CD4-positive, alpha-beta memory T cell (primary cell): ENCODE measurements around the gene CALML5. TPM values are rescaled to one million over a fixed set of nuclear protein-coding genes. Genes with fewer than 3 reads are reported as not detected.
"Not testable (repeated sequence)": the region's sequence is repeated elsewhere in the genome, so short reads cannot be mapped to it uniquely, and the experiment has no call there.

Source experiments
- CTCF ChIA-PET: fragments of 350-600 bp; sonication (Branson Sonifier 250); formaldehyde crosslinking; loops from one replicate; lab custom pipeline; 2021; ENCODE audit warnings: inconsistent platforms; ENCODE audit not compliant: partially characterized antibody; lab: Charles Lee
- POLR2A ChIA-PET: fragments of 350-600 bp; sonication (Branson Sonifier 250); formaldehyde crosslinking; loops from one replicate; lab custom pipeline; 2021; ENCODE audit not compliant: partially characterized antibody; lab: Charles Lee
- DNase-seq, 5 donors: peaks; one replicate each; pipeline versions ENCODE4 v3.0.0 to v3.0.0-alpha.2; 2020 to 2022; ENCODE audit warnings: mixed read lengths in 1 of 5
- H3K27ac ChIP-seq: one replicate; pipeline ENCODE4 v1.7.0; 2013; ENCODE audit warnings: low read depth, low read length
- H3K27me3 ChIP-seq: 2 replicates; pipeline ENCODE4 v1.7.0; 2013; ENCODE audit warnings: mild to moderate bottlenecking, low read length, moderate library complexity; ENCODE audit not compliant: insufficient read depth
- H3K36me3 ChIP-seq: 2 replicates; pipeline ENCODE4 v1.7.0; 2013; ENCODE audit warnings: mild to moderate bottlenecking, low read length, moderate library complexity; ENCODE audit not compliant: insufficient read depth
- H3K4me1 ChIP-seq: 2 replicates; pipeline ENCODE4 v1.7.0; 2013; ENCODE audit warnings: mild to moderate bottlenecking, low read length, moderate library complexity; ENCODE audit not compliant: insufficient read depth
- H3K4me3 ChIP-seq, 2 donors: one replicate each; pipeline ENCODE4 v1.7.0; 2013; ENCODE audit warnings: low read length in 2 of 2, mild to moderate bottlenecking in 1 of 2
- H3K9me3 ChIP-seq, 2 donors: one replicate each; pipeline ENCODE4 v1.7.0; 2013; ENCODE audit warnings: low read length in 2 of 2, control low read depth in 1 of 2; ENCODE audit not compliant: control insufficient read depth in 1 of 2
- H3K27ac Mint-ChIP-seq, 7 donors: one replicate each; pipeline ENCODE4 v1.8.0; 2020 to 2021; ENCODE audit warnings: mixed read lengths in 7 of 7, mild to moderate bottlenecking in 6 of 7, inconsistent platforms in 3 of 7, moderate library complexity in 3 of 7
- H3K27me3 Mint-ChIP-seq, 2 donors: one replicate each; pipeline ENCODE4 v1.8.0; 2020 to 2021; ENCODE audit warnings: mixed read lengths in 2 of 2
- H3K36me3 Mint-ChIP-seq, 2 donors: one replicate each; pipeline ENCODE4 v1.8.0; 2020 to 2021; ENCODE audit warnings: mixed read lengths in 2 of 2, inconsistent platforms in 1 of 2, mild to moderate bottlenecking in 1 of 2
- H3K4me1 Mint-ChIP-seq, 4 donors: one replicate each; pipeline ENCODE4 v1.8.0; 2020 to 2021; ENCODE audit warnings: mixed read lengths in 4 of 4, mild to moderate bottlenecking in 1 of 4
- H3K4me3 Mint-ChIP-seq, 8 donors: one replicate each; pipeline ENCODE4 v1.8.0; 2020 to 2021; ENCODE audit warnings: mixed read lengths in 8 of 8, mild to moderate bottlenecking in 7 of 8, moderate library complexity in 6 of 8, inconsistent platforms in 3 of 8
- H3K9me3 Mint-ChIP-seq, 8 donors: one replicate each; pipeline ENCODE4 v1.8.0; 2020 to 2021; ENCODE audit warnings: mixed read lengths in 8 of 8, mild to moderate bottlenecking in 5 of 8, inconsistent platforms in 3 of 8, moderate library complexity in 1 of 8
- intact Hi-C: fragments of 100-400 bp; cut with micrococcal nuclease; formaldehyde crosslinking; loops from one replicate; pipeline ENCODE4 v1.15.1; 2023
- polyA plus RNA-seq, 2 donors: library from polyadenylated mRNA; unstranded; fragments of 300-500 nt; fragmentation: Illumina TruSeq; gene quantifications; one replicate each; pipeline ENCODE4 v1.2.3, GENCODE V29; 2021
- total RNA-seq, 2 experiments: library from RNA; stranded (reverse); gene quantifications; one replicate each; pipeline ENCODE4 v1.2.3, GENCODE V29; 2021

The CALML5 gene
- total and polyA plus RNA-seq, 4 experiments from 2014 or later, result not detected

GRCh38 chr10:5476918-5477525 lies 22.3 kb downstream of the CALML5 start:
- Mint-ChIP-seq H3K36me3 (no peaks in the 10 kb centered on the region), H3K27ac (peak overlapping the region in 1 of 7 donors; percentile 15), H3K4me3 (no peak overlapping the region), H3K9me3 (no peaks in the 10 kb centered on the region), H3K27me3 (peaks cover 0 to 1% of the 10 kb centered on the region in 2 donors), H3K4me1 (no peaks in the 10 kb centered on the region)
- DNase-seq, result no peak
- H3K4me3 ChIP-seq, result no peak overlapping the region
- no peak overlapping the region for H3K27ac ChIP-seq
- H3K4me1 ChIP-seq, result no peaks in the 10 kb centered on the region
- H3K27me3 ChIP-seq, result no peaks in the 10 kb centered on the region
- H3K36me3 ChIP-seq, result no peaks in the 10 kb centered on the region
- POLR2A ChIA-PET, result no interaction called here
- intact Hi-C loops, result no loop called here
- CTCF ChIA-PET, result no interaction called here
- H3K9me3 ChIP-seq, result no peaks in the 10 kb centered on the region

DNA sequence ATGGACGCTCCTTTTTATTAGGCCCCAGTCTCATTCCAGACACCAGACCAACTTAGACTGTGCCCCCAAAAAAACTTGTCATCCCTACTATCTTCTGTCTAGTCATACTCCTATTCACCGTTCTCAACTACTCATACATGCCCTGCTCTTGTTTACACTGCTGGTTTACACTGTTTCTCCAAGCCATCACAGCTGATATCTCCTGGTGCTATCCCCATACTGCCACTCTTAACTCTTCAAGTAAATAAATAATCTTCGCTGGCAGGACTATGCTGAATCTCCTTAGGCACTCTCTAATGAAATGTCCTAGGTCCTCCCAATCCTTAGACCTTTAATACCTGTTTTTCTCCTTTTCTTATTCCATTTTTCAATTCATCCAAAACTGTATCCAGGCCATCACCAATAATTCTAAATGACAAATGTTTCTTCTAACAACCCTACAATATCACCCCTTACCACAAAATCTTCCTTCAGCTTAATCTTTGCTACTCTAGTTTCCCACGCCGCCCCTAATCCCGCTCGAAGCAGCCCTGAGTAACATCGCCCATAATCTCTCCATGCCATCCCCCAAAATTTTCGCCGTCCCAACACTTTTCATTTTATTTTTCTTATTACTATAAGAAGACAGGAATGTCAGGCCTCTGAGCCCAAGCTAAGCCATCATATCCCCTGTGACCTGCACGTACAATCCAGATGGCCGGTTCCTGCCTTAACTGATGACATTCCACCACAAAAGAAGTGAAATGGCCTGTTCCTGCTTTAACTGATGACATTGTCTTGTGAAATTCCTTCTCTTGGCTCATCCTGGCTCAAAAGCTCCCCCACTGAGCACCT lies 23.2 kb downstream of the CALML5 start:
- CTCF ChIA-PET, H3K27ac Mint-ChIP-seq, intact Hi-C loops, H3K36me3 ChIP-seq, H3K4me3 Mint-ChIP-seq, H3K9me3 ChIP-seq, H3K27ac ChIP-seq, H3K4me1 Mint-ChIP-seq, H3K36me3 Mint-ChIP-seq, H3K4me3 ChIP-seq, DNase-seq, H3K27me3 ChIP-seq, POLR2A ChIA-PET, H3K4me1 ChIP-seq, H3K27me3 Mint-ChIP-seq, H3K9me3 Mint-ChIP-seq: not testable (repeated sequence)

DNA sequence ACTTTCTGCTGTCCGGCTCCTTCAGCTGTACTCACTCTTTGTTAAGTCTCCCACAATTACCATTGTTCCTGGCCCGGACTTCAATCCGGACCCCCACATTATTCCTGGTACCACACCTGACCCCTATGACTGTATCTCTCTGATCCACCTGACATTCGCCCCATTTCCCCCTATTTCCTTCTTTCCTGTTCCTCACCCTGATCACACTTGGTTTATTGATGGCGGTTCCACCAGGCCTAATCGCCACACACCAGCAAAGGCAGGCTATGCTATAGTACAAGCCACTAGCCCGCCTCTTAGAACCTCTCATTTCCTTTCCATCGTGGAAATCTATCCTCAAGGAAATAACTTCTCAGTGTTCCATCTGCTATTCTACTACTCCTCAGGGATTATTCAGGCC lies 24.3 kb downstream of the CALML5 start:
- H3K36me3 Mint-ChIP-seq, H3K27me3 Mint-ChIP-seq, H3K27ac ChIP-seq, intact Hi-C loops, H3K36me3 ChIP-seq, H3K4me1 ChIP-seq, H3K4me3 Mint-ChIP-seq, DNase-seq, H3K9me3 Mint-ChIP-seq, H3K4me1 Mint-ChIP-seq, H3K27ac Mint-ChIP-seq, POLR2A ChIA-PET, H3K9me3 ChIP-seq, CTCF ChIA-PET, H3K27me3 ChIP-seq, H3K4me3 ChIP-seq: not testable (repeated sequence)

- H3K27ac ChIP-seq, H3K9me3 ChIP-seq, H3K27me3 Mint-ChIP-seq, H3K4me3 ChIP-seq, H3K36me3 Mint-ChIP-seq, H3K36me3 ChIP-seq, H3K9me3 Mint-ChIP-seq, H3K27ac Mint-ChIP-seq, H3K4me1 ChIP-seq, H3K4me1 Mint-ChIP-seq, CTCF ChIA-PET, POLR2A ChIA-PET, H3K4me3 Mint-ChIP-seq, H3K27me3 ChIP-seq, DNase-seq, intact Hi-C loops: not testable (repeated sequence)
Observed at GRCh38 chr10:5474642-5475041, 24.7 kb downstream of the CALML5 start.

GRCh38 chr10:5470062-5470751 lies 29.2 kb downstream of the CALML5 start:
- H3K4me1 Mint-ChIP-seq, result peaks cover 0 to 1% (median 0%) of the 10 kb centered on the region in 4 donors
- Histone ChIP-seq H3K27ac (no peak overlapping the region), H3K36me3 (no peaks in the 10 kb centered on the region), H3K9me3 (no peaks in the 10 kb centered on the region), H3K4me1 (no peaks in the 10 kb centered on the region), H3K4me3 (no peak overlapping the region), H3K27me3 (no peaks in the 10 kb centered on the region)
- ChIA-PET POLR2A (no interaction called here), CTCF (no interaction called here)
- no peak overlapping the region for H3K4me3 Mint-ChIP-seq
- DNase-seq, result no peak
- H3K36me3 Mint-ChIP-seq, result no peaks in the 10 kb centered on the region
- no peak overlapping the region for H3K27ac Mint-ChIP-seq
- H3K9me3 Mint-ChIP-seq, result peaks cover 0 to 3% (median 0%) of the 10 kb centered on the region in 8 donors
- intact Hi-C loops, result no loop called here
- peaks cover 0 to 2% of the 10 kb centered on the region in 2 donors for H3K27me3 Mint-ChIP-seq

DNA sequence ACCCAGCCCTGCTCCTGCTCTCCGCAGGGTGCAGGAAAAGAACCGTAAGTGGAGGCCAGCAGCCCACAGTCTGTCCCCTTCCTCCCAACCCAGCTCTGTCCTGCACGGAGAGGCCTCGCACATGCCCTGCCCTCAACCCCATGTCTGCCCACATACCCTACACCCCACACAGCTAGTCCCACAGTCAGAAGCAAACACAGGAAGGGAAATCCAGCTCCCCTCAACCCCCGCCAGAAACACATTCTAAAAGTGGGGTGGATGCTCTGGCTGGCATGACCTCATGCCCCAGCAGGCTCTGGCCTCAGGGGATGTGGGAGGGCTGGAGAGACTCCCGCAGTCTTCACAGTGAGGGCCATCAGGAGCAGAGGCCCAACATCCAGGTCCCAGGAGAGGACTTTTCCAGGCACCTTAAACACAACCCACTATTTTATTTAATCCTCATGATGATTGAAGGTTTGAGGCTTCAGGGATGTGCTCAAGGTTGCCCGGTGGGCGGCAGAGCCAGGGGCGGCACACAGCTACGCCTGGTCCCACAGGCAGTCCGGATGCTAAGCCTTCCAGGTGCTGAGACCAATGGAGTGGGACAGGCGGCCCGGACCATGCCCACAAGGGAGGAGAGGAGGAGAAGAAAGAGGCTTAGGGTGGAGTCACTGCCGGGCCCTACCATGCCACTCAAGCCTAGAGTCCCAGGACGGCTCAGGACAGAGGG lies 29.9 kb downstream of the CALML5 start:
- H3K9me3 Mint-ChIP-seq, result peaks cover 0 to 3% (median 0%) of the 10 kb centered on the region in 8 donors
- ChIA-PET CTCF (no interaction called here), POLR2A (no interaction called here)
- Histone ChIP-seq H3K9me3 (no peaks in the 10 kb centered on the region), H3K27ac (no peak overlapping the region), H3K36me3 (no peaks in the 10 kb centered on the region), H3K4me3 (no peak overlapping the region), H3K27me3 (no peaks in the 10 kb centered on the region), H3K4me1 (no peaks in the 10 kb centered on the region)
- no peak for DNase-seq
- intact Hi-C loops, result no loop called here
- no peak overlapping the region for H3K4me3 Mint-ChIP-seq
- peaks cover 0 to 1% (median 0%) of the 10 kb centered on the region in 4 donors for H3K4me1 Mint-ChIP-seq
- no peak overlapping the region for H3K27ac Mint-ChIP-seq
- H3K36me3 Mint-ChIP-seq, result no peaks in the 10 kb centered on the region
- peaks cover 0 to 2% of the 10 kb centered on the region in 2 donors for H3K27me3 Mint-ChIP-seq
